T-helper 2 cell treated with Interferon-gamma antibody and Interleukin-4, amounts not matched to agents 5 μg/mL and 100 μg/mL, for 36 hours (primary cell): ENCODE measurements around the gene CSNK2B.

Source experiments
- DNase-seq: peaks from one replicate; pipeline ENCODE4 v3.0.0; 2021; ENCODE audit warnings: low spot score
- H3K27ac Mint-ChIP-seq: one replicate; pipeline ENCODE4 v1.8.0; 2021; ENCODE audit warnings: mild to moderate bottlenecking, mixed read lengths
- H3K27me3 Mint-ChIP-seq: one replicate; pipeline ENCODE4 v1.8.0; 2021; ENCODE audit warnings: low read depth, mixed read lengths
- H3K36me3 Mint-ChIP-seq: one replicate; pipeline ENCODE4 v1.8.0; 2021; ENCODE audit warnings: low read depth, mixed read lengths
- H3K4me1 Mint-ChIP-seq: one replicate; pipeline ENCODE4 v1.8.0; 2021; ENCODE audit warnings: low read depth, mixed read lengths
- H3K4me3 Mint-ChIP-seq: one replicate; pipeline ENCODE4 v1.8.0; 2022; ENCODE audit warnings: mild to moderate bottlenecking, moderate library complexity, mixed read lengths
- H3K9me3 Mint-ChIP-seq: one replicate; pipeline ENCODE4 v1.8.0; 2021; ENCODE audit warnings: mixed read lengths

CSNK2B gene

DNA sequence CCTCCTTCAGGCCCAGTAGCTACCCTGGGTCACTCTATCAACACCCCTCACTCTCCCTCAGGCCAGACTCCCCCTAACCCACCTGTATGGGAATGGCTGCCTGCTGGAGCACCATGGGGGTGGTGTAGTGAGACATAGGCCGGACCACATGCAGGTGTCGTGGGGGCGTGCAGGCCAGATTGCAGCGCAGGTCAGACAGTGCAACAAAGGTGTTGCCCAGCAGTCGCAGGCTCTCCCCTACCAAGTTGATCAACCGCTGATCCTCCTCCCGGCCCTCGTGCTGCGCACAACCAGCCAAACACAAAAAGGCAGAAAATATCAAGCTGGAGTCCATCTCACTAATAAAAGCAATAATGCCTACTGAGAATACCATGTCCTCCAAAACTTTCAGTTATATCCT, 20.6 kb upstream of the CSNK2B start:
- Mint-ChIP-seq H3K4me3 (no peak overlapping the region), H3K27ac (no peak overlapping the region), H3K9me3 (no peaks in the 10 kb centered on the region), H3K27me3 (no peaks in the 10 kb centered on the region), H3K4me1 (peaks cover 11% of the 10 kb centered on the region), H3K36me3 (peaks cover 69% of the 10 kb centered on the region)
- no peak for DNase-seq

DNA sequence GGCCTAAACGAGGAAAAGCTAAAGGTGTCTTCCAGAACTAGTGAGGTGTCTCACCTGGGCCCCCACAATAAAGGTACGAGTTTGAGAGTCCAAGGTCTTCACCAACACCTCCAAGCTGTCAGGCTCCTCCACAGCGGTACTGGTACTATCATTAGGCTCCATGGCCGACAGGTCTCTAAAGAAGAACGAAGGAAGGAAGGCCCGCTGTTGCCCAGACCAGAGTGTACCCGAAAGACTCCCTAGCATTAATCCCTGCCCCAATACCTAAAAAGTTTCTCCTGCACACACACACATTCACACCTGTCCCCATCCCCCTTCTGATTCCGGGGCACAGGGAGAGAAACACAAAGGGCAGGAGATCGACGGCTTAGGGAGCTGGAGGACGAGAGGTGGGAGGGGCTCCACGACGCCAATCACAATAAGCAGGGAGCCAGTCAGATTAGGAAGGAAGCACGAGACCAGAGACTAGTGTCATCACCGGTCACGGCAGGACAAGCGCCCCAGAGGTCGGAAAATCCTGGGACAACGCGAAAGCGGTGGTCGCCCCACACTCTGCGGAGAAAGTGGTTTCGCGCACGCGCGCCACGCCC, 14.2 kb upstream of the CSNK2B start:
- Mint-ChIP-seq H3K27ac (peak overlapping the region; percentile 98), H3K36me3 (peaks cover 51% of the 10 kb centered on the region), H3K4me3 (peak overlapping the region; percentile 97), H3K27me3 (no peaks in the 10 kb centered on the region), H3K4me1 (peaks cover 38% of the 10 kb centered on the region), H3K9me3 (no peaks in the 10 kb centered on the region)
- no peak for DNase-seq

- H3K9me3 Mint-ChIP-seq: no peaks in the 10 kb centered on the region
- DNase-seq: peak; percentile 88
These were observed 12.8 kb upstream of the CSNK2B start for GRCh38 chr6:31652925-31653724.

DNA sequence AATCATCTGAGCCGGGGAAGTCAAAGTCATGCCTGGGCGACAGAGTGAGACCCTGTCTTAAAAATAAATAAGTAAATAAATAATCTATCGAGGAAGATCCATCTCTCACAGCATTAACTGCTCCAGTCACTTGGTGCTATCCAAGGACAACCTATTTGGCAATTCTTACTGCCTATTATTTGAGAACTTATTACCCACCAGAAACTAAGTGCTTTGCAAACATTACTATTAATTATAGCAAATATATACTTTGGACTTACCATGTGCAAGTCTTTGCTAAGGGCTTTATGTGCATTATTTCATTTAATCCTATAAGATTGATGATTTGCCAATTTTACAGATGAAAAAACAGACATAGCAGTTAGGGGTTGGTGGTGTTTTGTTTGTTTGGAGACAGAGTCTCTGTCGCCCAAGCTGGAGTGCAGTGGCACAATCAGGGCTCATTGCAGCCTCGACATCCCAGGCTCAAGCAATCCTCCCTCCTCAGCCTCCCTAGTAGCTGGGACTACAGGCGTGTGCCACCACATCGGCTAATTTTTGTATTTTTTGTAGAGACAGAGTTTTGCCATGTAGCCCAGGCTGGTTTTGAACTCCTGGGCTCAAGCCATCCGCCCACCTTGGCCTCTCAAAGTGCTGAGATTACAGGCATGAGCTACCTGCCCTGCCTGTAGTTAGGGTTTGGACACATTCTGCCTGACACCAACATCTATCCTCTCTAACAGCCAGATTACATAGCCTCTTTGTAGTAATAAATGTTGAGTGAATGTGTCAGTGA, 11.1 kb upstream of the CSNK2B start:
- no peak overlapping the region for H3K4me3 Mint-ChIP-seq
- H3K9me3 Mint-ChIP-seq: no peaks in the 10 kb centered on the region
- no peak overlapping the region for H3K27ac Mint-ChIP-seq
- DNase-seq: no peak
- H3K36me3 Mint-ChIP-seq: peaks cover 44% of the 10 kb centered on the region
- peaks cover 56% of the 10 kb centered on the region for H3K4me1 Mint-ChIP-seq
- H3K27me3 Mint-ChIP-seq: no peaks in the 10 kb centered on the region

More at GRCh38 chr6:31652925-31653724, 12.8 kb upstream of the CSNK2B start:
- Mint-ChIP-seq H3K36me3 (peaks cover 48% of the 10 kb centered on the region), H3K27me3 (no peaks in the 10 kb centered on the region), H3K4me1 (peaks cover 49% of the 10 kb centered on the region), H3K27ac (peak overlapping the region; percentile 98), H3K4me3 (peak overlapping the region; percentile 97)

DNA sequence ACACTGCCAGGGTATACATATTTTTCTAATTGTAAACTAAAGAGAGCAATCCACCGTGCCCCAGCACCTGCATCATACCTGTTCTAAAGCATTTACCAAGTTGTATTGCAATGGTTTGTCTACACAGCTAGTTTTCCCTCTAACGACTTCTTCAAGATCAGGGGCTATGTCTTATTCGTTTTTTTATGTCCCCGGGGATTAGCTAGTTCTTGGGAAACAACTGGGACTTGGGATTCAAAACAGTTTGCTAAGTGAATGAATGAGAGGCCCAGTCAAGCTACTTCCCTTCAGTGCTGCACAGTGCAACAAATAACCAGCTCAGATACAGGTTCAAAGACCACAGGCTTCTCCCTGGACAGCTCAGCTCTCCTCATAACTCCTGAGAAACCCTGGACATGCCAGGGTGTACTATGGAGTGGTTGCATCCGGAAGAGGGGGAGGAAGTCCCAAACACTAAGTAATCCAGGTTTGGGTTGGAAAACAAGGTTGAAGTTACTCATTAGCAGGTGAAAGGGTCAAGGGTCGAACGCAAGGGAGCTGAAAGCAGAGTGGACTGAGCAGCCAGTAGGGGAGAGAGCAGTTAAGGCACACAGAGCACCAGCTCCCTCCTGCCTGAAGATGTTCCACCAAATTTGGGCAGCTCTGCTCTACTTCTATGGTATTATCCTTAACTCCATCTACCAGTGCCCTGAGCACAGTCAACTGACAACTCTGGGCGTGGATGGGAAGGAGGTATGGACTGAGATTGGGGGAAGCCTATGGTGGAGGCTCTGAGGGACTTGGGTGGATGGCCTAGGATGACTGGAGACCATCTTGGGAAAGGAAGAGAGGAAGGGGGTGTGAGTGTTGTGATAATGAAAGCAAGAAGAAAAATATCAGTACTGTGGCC, 10.3 kb upstream of the CSNK2B start, which contains the start of gene APOM:
APOM (plus strand) TSS at position 546 of the 889 bp plus-strand sequence; CDS start at position 619, 73 bp downstream.
- H3K9me3 Mint-ChIP-seq: no peaks in the 10 kb centered on the region
- no peaks in the 10 kb centered on the region for H3K27me3 Mint-ChIP-seq
- peak within 1 kb of the TSS; percentile 65 for H3K27ac Mint-ChIP-seq
- peaks cover 46% of the 10 kb centered on the region for H3K36me3 Mint-ChIP-seq
- no peak within 1 kb of the TSS for H3K4me3 Mint-ChIP-seq
- no peak for DNase-seq
- H3K4me1 Mint-ChIP-seq: peaks cover 56% of the 10 kb centered on the region

DNA sequence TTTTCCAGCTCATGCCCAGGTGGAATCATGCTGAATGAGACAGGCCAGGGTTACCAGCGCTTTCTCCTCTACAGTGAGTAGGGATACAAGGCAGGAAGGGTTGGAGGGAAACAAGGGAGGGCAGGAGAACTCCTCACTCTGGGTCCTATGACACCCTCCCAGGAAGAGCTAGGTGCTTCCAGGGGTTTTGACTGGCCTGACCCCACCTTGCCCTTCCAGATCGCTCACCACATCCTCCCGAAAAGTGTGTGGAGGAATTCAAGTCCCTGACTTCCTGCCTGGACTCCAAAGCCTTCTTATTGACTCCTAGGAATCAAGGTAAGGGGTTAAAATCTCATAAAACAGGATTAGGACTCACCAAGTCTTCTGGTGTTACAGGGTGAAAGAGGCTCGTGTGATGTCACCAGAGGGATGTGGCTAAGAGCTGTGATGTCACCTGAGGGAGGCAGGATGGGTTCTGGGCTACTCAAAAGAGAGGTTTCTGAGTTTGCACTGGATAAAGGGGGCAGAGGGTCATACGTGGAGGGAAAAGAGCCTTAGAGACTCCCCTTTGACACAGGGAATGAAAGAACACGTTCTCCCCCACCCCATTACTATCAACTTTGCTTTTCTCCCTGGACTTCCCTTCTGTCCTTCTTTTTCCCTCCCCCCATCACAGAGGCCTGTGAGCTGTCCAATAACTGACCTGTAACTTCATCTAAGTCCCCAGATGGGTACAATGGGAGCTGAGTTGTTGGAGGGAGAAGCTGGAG, 8.3 kb upstream of the CSNK2B start:
- Mint-ChIP-seq H3K9me3 (no peaks in the 10 kb centered on the region), H3K27me3 (no peaks in the 10 kb centered on the region), H3K27ac (peak overlapping the region; percentile 82), H3K4me1 (peaks cover 54% of the 10 kb centered on the region), H3K4me3 (peak overlapping the region; percentile 98), H3K36me3 (peaks cover 49% of the 10 kb centered on the region)
- DNase-seq: peak; percentile 30

DNA sequence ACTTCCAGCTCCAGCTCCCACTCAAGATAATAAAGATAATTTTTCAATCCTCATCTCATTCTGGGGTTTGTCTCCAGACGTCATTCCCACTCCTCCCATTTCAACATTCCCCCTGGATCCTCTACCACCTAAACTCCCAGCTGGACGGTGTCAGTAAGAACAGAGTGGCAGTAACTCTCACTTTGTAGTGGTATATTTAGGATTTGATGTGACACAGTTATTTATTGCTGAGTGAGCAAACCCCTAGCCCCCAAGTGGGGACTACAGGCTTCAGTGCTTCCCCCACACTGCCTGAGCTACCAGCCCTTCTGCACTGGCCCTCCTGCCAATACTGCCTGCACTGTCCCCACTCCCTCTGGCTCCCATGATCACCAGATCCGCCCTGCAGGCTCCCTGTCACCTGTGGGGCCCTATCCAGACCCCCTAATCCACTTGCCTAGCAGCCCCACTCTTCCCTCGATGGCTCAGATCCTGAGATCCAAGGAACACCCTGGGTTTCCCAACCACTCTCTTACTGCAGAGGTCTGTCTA, 7.7 kb upstream of the CSNK2B start:
- Mint-ChIP-seq H3K36me3 (peaks cover 51% of the 10 kb centered on the region), H3K27me3 (no peaks in the 10 kb centered on the region), H3K9me3 (no peaks in the 10 kb centered on the region), H3K4me1 (peaks cover 53% of the 10 kb centered on the region), H3K27ac (peak overlapping the region; percentile 82), H3K4me3 (peak overlapping the region; percentile 98)
- DNase-seq: no peak

DNA sequence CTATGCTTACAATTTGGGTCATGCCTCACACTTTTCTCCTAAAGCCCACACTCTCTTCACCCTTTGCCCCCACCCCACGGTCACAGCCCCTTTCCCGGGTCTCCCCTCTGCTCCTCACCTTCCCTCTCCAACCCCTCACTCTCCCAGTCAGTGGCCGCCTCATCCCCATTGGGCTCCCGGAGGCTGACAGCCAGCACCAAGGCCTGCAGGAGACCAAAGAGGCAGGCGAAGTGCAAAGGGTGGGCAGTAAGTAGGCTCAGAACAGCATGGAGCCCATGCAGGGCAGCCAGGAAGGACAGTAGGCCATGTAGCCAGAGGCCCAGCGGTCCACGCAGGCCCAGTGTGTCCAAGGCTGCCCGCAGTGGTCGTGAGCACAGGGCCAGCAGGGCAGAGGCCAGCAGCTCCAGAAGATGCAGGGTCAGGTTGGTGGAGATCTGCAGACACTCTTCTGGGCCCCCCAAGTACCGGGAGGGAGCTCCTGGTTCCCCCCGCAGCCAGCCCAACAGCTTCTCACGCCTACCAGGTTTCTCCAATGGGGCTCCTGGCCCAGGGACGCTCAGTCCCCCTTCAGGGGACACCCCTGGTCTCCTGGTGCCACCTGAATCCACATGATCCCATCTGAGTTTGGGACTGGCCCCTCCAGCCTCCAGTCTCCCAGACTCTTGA, 6.8 kb upstream of the CSNK2B start:
- no peak for DNase-seq
- peaks cover 59% of the 10 kb centered on the region for H3K36me3 Mint-ChIP-seq
- peaks cover 58% of the 10 kb centered on the region for H3K4me1 Mint-ChIP-seq
- no peaks in the 10 kb centered on the region for H3K9me3 Mint-ChIP-seq
- no peaks in the 10 kb centered on the region for H3K27me3 Mint-ChIP-seq
- H3K4me3 Mint-ChIP-seq: peak overlapping the region; percentile 98
- H3K27ac Mint-ChIP-seq: peak overlapping the region; percentile 90

DNA sequence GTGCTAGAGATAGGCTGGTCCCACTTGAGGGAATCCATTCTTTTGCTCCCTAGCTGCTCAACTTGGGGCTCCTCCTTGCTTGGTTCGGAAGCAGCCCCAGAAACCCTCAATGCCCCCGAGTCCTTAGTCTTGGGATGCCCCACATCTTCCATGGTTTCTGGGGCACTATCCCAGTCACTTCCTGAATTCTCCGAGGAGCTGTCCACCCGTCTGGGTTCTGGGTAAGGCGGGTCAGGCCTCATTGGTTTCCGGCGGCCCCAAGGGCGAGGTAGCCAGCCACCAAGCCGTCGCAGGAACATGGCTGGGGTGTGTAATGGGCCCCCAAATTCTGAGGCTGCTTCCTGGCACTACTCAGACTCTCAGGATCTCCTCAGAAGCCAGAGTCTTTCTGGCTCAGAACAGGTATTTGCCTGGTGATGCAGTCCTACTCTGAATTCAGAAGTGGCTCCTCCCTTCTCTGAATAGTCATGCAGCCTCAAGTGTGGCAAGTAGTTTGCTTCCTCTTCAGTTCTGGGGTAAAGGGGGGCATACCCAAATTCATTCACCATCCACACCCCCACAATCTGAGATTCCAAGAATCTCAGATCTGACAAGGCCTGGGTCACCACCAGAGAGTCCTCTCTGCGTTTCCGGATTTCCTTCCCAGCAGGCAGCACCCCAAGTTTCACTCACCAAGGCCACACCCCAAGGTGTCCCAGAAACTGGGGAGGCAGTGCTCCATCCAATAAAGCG, 6.1 kb upstream of the CSNK2B start:
- H3K27ac Mint-ChIP-seq: peak overlapping the region; percentile 90
- H3K9me3 Mint-ChIP-seq: no peaks in the 10 kb centered on the region
- no peaks in the 10 kb centered on the region for H3K27me3 Mint-ChIP-seq
- peaks cover 66% of the 10 kb centered on the region for H3K36me3 Mint-ChIP-seq
- H3K4me1 Mint-ChIP-seq: peaks cover 64% of the 10 kb centered on the region
- peak; percentile 47 for DNase-seq
- H3K4me3 Mint-ChIP-seq: peak overlapping the region; percentile 98

DNA sequence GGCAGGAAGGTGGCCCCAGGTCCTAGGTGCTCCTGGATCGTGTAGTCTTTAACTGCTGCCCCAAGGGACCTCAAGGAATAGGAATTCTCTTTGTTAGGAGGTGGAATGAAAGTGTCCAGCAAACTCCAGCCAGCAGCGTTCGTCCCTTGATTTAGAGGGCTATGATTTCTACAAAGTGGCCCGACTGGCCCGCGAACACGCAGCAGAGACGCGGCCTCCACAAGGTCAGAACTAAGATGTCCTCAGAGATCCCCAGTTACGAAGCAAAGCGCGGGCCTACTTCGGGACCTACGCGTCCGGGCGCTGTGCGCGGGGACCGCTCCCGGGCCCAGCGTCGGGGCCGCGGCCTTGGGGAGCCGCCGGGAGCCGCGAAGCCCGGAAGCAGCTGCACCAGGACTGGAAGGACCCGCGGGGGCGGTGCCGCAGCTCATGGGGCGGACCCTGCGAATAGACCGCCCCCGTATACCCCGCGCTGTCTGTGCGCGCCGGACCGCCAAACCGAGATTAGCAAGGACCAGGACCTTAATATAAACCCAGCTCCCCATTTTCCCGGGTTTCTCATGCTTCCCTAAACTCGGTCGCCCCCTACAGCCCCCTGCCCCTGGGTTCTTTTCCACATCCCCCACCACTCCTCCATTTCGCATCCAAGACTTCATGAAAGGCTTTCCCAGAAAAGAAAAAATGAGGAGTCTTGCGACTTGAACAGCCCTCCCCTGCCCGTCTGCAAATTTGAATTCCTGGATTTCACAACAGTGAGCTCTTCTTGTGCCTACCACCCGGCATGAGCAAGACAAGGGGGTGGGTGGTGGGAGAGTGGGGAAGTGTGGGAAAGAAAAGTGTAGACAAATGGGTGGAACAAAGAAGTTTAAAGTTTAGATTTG, 5.3 kb upstream of the CSNK2B start, which contains the start of gene C6orf47:
C6orf47 (minus strand) TSS at position 398 of the 881 bp plus-strand sequence. CDS start 831 bp downstream, outside the sequence.
- Mint-ChIP-seq H3K4me1 (peaks cover 63% of the 10 kb centered on the region), H3K9me3 (no peaks in the 10 kb centered on the region), H3K27me3 (no peaks in the 10 kb centered on the region), H3K36me3 (peaks cover 65% of the 10 kb centered on the region), H3K4me3 (peak within 1 kb of the TSS; percentile 98), H3K27ac (peak within 1 kb of the TSS; percentile 90)
- peak; percentile 77 for DNase-seq
